Stimulated activated CD4-positive, alpha-beta T cell treated with anti-CD3 and anti-CD28 coated beads, Interleukin-1b, Interleukin-23, amount 100 ng/mL, for 1 hour (primary cell): Measurements from ENCODE around the gene F7.

Source experiments
- DNase-seq, 2 donors: peaks; one replicate each; pipeline ENCODE4 v3.0.0-alpha.2; 2020; ENCODE audit warnings: low read depth in 2 of 2

F7 gene

GRCh38 chr13:113086991-113087922, 18.3 kb upstream of the F7 start:
- DNase-seq: no peak

GRCh38 chr13:113087923-113088690, 17.5 kb upstream of the F7 start:
- DNase-seq: no peak

GRCh38 chr13:113088691-113089020, 16.9 kb upstream of the F7 start:
- DNase-seq: no peak

- no peak for DNase-seq
Observed at GRCh38 chr13:113089693-113090414, 15.7 kb upstream of the F7 start.

- DNase-seq: no peak
Observed at GRCh38 chr13:113090415-113090770, 15.2 kb upstream of the F7 start.

GRCh38 chr13:113090806-113091205, 14.8 kb upstream of the F7 start:
- DNase-seq: no peak

- DNase-seq: no peak
Observed at GRCh38 chr13:113091211-113091771, 14.3 kb upstream of the F7 start.

- DNase-seq: no peak
Observed at GRCh38 chr13:113091891-113092775, 13.5 kb upstream of the F7 start.

- DNase-seq: no peak
Observed at GRCh38 chr13:113092776-113093579, 12.6 kb upstream of the F7 start.

- no peak for DNase-seq
Observed at GRCh38 chr13:113093580-113094409, 11.8 kb upstream of the F7 start.

- no peak for DNase-seq
Observed at GRCh38 chr13:113094410-113094800, 11.2 kb upstream of the F7 start.

GRCh38 chr13:113095146-113096051, 10.2 kb upstream of the F7 start:
- no peak for DNase-seq

GRCh38 chr13:113096052-113096744, 9.4 kb upstream of the F7 start:
- DNase-seq: no peak

- DNase-seq: no peak
Observed at GRCh38 chr13:113096745-113097305, 8.8 kb upstream of the F7 start.

- no peak for DNase-seq
Observed at GRCh38 chr13:113097651-113098050, 7.9 kb upstream of the F7 start.

- no peak for DNase-seq
Observed at GRCh38 chr13:113098162-113098732, 7.3 kb upstream of the F7 start.

GRCh38 chr13:113099142-113099541, 6.4 kb upstream of the F7 start:
- DNase-seq: no peak
